Fibroblast of skin of left biceps (primary cell): Measurements from ENCODE around the gene CCDC33.
A peak's percentile ranks its signal among the peaks of the same experiment; 100 is the strongest.

Experiments used
- DNase-seq, 2 experiments: peaks; one replicate each; pipeline ENCODE4 v3.0.0-alpha.2; 2013; ENCODE audit warnings: low read depth in 2 of 2

CCDC33 gene

DNA sequence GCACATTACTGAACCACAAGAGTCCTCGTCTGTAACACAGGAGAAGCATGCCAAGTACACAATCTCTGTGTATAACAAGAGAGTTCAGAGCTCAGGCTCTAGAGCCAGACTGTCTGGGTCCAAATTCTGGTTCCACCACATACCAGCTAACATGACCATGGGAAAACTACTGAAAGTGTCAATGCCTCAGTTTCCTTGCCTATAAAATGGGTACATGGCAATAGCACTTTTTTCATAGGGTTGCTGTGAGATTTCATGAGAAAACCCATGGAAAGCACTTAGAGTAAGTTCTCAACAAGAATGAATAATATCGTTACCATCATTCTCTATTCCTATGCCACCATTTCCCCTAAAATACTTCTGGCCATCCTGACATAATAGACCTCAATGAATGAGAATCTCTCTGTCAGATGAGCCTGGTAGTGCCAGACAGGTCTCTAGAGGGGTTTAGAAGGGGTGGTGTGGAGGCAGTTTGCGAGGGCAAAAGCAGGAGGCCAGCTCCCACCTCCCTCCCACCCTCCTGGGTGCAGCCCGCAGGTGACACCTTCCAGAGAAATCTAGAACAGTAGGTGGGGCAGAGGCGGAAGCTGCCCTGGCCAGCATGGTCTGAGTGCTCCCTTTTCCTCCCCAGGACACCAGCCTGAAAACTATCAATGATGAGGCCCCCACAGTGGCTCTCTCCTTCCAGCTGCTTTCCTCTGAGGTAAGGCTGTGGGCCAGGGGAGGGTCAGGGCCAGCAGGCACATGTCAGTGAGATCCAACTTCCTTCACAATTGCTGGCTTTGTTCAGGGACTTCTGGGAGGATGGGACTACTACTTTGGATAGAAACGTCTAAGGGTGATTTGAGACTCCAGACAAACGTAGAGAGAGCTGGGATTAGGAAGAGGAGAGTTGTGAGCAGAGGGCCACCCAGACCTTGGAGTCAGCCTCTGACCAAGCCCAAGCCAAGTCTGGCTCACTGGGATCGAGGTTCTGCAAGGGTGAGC is 45.3 kb downstream of the CCDC33 start:
- DNase-seq, result no peak

- no peak for DNase-seq
Measured at GRCh38 chr15:74283368-74283767, 47.2 kb downstream of the CCDC33 start.

DNA sequence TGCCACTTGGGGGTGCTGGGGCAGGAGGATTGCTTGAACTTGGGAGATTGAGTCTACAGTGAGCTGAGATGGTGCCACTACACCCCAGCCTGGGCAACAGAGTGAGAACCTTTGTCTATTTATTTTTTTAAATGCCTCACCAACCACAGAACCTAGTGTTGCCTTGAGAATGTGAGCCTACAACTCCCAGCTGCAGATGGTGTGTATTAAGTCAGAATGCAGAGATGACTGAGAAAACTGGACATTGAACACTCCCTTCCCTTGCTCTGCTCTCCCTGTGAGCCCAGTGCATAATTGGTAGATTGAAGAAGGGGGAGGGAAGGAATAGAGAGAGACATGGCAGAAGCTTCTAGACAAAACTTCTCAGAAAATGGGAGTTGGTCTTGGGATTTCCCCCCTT is 53.5 kb downstream of the CCDC33 start:
- DNase-seq, result no peak

- no peak for DNase-seq
Measured at GRCh38 chr15:74290645-74291044, 54.5 kb downstream of the CCDC33 start.

GRCh38 chr15:74291101-74292071 is 55.3 kb downstream of the CCDC33 start:
- DNase-seq, result peak; percentile 30 to 36

GRCh38 chr15:74293021-74293810 is 57.1 kb downstream of the CCDC33 start:
- DNase-seq, result no peak

DNA sequence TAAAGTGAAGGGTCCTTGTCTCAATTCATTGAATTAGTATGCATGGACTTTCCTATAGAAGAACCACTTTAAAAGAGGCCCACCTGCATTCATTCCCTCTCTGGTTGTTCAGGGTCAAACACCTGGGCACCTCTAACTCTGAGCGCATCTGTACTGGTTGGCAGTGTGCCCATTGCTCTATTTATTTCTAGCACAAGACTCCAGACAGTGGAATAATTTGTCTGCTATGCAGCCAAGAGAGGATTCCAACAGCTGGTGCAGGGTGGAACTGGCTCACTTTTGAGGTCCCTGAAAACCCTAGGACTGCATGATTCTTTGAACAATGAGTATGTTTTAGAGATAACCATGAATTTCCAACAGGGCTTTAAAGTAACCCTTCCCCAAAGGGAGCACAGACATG is 57.9 kb downstream of the CCDC33 start:
- DNase-seq, result no peak

GRCh38 chr15:74295800-74296199 is 59.7 kb downstream of the CCDC33 start:
- no peak for DNase-seq

- DNase-seq, result no peak
Measured at GRCh38 chr15:74297887-74298286, 61.8 kb downstream of the CCDC33 start.

GRCh38 chr15:74300057-74300795 is 64.1 kb downstream of the CCDC33 start:
- DNase-seq, result no peak

- no peak for DNase-seq
Measured at GRCh38 chr15:74301583-74302361, 65.6 kb downstream of the CCDC33 start.

DNA sequence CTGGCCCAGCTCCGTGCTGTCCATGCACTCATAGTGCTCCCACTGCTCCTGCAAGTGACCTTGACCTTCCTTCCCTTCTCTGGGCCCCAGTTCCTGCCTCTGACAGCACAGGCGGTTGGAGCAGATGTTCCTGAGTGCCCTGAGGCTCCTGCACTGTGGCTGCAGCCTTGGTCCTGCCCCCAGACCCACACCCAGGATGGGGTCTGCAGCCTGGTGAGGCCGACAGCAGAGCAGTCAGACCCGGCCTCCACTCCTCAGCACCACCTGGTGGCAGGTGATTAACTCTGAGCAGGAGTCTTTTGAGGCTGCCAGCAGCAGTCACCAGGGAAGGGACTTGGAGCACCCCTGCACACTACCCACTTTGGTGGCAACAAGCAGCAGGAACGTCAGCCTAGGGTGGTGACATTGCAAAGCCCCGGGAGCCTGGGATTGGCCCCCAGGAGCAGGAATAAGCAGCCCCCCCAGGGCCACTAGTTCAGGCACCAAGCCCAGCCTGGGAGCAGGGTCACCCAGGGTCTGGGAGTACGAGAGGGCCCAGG is 66.8 kb downstream of the CCDC33 start:
- DNase-seq, result no peak

- DNase-seq, result no peak
Measured at GRCh38 chr15:74303741-74304309, 67.7 kb downstream of the CCDC33 start.

- DNase-seq, result no peak
Measured at GRCh38 chr15:74304431-74304830, 68.3 kb downstream of the CCDC33 start.

GRCh38 chr15:74305687-74306086 is 69.6 kb downstream of the CCDC33 start:
- no peak for DNase-seq

DNA sequence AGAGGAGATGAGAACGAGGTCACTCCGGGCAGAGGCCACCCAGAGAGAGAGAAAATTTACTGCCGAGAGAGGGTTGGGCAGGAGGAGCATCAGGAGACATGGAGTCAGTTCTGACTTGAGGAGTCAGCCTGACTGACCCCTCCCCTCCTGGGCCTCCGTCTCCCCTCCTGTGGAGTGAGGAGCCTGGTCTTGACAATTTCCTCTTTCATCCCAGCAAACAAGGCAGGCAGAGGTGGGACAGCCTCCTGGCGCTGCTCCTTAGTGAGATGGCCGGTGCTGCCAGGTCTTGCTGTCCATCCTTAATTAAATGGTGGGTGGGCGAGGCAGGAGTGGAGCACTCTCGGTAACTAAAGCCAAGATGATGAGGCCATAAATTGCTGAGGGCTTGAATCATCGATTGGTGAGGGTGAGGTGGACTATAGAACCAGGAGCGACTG is 70.7 kb downstream of the CCDC33 start:
- no peak for DNase-seq

DNA sequence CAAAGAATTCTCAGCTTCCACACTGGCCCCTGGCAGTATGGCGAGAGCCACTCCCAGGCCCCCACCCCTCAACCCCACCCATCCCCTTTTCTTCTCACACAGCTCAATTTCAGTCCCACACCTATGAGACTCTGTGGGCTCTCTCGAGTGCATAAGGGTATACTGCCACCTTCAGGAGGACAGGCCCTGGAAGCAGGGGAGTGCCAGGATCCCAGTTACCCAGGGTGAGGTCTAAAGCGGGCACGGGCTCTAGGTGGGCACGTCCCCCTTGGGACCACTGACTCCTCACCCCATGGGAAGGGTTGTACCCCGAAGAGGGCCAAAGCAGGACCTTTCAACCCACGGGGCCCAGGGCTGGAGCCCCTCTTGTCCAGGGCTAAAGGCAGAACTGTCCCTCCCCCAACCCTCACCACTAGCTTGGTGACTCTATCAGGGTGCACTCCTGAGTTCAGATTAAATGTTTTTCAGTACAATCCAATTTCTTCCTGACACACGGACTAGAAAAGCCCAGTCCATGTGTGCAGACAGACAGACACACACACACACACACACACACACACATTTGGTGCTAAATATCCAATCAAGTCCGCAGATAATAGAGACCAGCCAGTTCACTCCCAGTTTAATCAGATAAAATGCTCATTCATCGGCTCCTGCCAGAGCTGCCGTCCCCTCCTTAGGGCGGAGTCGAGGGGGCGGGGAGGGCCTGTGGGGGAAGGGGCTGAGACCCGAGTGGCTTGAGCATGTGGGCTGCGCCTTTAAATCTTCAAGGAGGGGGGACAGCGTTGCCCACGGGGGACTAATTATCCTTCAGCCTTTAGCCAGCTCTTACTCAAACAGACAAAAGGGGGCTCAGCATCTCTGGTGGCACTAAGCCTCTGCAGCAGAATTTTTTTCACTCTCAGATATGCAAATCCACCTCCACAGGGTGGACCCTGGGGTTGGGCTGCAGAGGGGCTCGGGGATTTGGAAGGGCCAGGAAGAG is 72.0 kb downstream of the CCDC33 start:
- DNase-seq, result no peak
